GM10248 (cell line): ENCODE data around the gene PER1.

Source experiments
- CTCF ChIA-PET: fragments of 300-600 bp; sonication (Branson Sonifier 250); formaldehyde crosslinking; extraction: SDS; loops from one replicate; lab custom pipeline; 2021; ENCODE audit warnings: antibody characterized with exemption; lab: Yijun Ruan, JAX
- POLR2A ChIA-PET: fragments of 350-650 bp; sonication (Branson Sonifier 250); formaldehyde crosslinking; extraction: SDS; loops from one replicate; lab custom pipeline; 2020; ENCODE audit warnings: antibody characterized with exemption; lab: Yijun Ruan, JAX
- DNase-seq: peaks from one replicate; pipeline ENCODE4 v3.0.0; 2012; ENCODE audit errors: extremely low spot score
- TF ChIP-seq, protein P1 (sequence below): IDR thresholded peaks from 2 replicates; pipeline ENCODE4 v1.5.1; 2012; ENCODE audit warnings: mild to moderate bottlenecking, low read depth; ENCODE audit errors: extremely low read depth, missing control alignments, control extremely low read depth

Gene PER1, protein sequence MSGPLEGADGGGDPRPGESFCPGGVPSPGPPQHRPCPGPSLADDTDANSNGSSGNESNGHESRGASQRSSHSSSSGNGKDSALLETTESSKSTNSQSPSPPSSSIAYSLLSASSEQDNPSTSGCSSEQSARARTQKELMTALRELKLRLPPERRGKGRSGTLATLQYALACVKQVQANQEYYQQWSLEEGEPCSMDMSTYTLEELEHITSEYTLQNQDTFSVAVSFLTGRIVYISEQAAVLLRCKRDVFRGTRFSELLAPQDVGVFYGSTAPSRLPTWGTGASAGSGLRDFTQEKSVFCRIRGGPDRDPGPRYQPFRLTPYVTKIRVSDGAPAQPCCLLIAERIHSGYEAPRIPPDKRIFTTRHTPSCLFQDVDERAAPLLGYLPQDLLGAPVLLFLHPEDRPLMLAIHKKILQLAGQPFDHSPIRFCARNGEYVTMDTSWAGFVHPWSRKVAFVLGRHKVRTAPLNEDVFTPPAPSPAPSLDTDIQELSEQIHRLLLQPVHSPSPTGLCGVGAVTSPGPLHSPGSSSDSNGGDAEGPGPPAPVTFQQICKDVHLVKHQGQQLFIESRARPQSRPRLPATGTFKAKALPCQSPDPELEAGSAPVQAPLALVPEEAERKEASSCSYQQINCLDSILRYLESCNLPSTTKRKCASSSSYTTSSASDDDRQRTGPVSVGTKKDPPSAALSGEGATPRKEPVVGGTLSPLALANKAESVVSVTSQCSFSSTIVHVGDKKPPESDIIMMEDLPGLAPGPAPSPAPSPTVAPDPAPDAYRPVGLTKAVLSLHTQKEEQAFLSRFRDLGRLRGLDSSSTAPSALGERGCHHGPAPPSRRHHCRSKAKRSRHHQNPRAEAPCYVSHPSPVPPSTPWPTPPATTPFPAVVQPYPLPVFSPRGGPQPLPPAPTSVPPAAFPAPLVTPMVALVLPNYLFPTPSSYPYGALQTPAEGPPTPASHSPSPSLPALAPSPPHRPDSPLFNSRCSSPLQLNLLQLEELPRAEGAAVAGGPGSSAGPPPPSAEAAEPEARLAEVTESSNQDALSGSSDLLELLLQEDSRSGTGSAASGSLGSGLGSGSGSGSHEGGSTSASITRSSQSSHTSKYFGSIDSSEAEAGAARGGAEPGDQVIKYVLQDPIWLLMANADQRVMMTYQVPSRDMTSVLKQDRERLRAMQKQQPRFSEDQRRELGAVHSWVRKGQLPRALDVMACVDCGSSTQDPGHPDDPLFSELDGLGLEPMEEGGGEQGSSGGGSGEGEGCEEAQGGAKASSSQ (N-terminal part only)

DNA sequence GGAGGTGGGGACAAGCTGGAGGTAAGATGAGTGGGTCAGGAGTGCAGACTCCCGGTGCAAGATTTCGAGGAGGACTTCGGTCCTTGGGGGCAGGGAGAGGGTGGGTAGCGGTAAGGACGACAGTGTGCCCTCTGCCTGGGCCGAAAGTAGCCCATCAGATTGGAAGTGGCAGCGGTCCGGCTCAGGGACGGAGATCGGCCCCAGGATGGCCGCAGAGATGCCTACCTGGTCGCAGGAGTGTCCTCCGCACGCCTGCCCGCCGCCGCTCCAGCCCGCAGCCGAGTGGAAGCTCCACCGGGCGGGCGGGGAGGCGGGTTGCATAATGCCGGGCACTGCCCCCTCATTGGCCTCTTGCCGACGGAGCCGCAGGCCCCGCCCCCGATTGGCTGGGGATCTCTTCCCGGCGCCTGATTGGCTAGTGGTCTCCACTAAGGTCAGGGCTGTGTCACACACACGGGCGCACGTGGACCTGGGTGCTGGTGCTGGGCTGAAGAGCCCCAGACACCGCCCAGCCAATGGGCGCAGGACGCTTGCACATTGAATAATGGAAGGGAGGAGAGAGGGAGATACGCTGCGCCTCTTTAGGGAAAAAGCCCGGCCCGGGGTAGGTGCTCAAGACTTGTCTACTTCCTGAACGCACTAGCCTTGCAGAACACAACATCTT lies at the start of gene PER1:
Gene PER1, minus strand, starts transcription at position 293 of the 664 bp plus-strand sequence. CDS start 1,698 bp downstream, outside the sequence.
- peak; percentile 90 for DNase-seq
- CTCF ChIA-PET: interaction anchor here (5.4 kb wide), 1 partner anchor 12 kb away, joined by 67 read pairs; no protein-coding TSS in a partner anchor
- TF ChIP-seq, protein P1, sequence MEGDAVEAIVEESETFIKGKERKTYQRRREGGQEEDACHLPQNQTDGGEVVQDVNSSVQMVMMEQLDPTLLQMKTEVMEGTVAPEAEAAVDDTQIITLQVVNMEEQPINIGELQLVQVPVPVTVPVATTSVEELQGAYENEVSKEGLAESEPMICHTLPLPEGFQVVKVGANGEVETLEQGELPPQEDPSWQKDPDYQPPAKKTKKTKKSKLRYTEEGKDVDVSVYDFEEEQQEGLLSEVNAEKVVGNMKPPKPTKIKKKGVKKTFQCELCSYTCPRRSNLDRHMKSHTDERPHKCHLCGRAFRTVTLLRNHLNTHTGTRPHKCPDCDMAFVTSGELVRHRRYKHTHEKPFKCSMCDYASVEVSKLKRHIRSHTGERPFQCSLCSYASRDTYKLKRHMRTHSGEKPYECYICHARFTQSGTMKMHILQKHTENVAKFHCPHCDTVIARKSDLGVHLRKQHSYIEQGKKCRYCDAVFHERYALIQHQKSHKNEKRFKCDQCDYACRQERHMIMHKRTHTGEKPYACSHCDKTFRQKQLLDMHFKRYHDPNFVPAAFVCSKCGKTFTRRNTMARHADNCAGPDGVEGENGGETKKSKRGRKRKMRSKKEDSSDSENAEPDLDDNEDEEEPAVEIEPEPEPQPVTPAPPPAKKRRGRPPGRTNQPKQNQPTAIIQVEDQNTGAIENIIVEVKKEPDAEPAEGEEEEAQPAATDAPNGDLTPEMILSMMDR: no peak
- POLR2A ChIA-PET: interaction anchor here (0.7 to 2.6 kb wide), 5 partner anchors 9 to 69 kb away, joined by 3 to 26 read pairs (median 3); partner anchors contain the start of gene HES7

- CTCF ChIA-PET: interaction anchor here (0.6 to 2.7 kb wide), 8 partner anchors 7 to 119 kb away, joined by 3 to 13 read pairs (median 4); partner anchors contain the start of gene ALOXE3
- peak; percentile 71 for DNase-seq
- TF ChIP-seq, protein P1: no peak
- POLR2A ChIA-PET: interaction anchor here (0.8 to 1.7 kb wide), 5 partner anchors 17 to 97 kb away, joined by 3 to 9 read pairs (median 5); partner anchors contain the start of gene RANGRF
Observed at GRCh38 chr17:8192070-8192815, 40.0 kb upstream of the PER1 start.

- CTCF ChIA-PET: interaction anchor here (0.7 to 4.3 kb wide), 12 partner anchors 10 to 130 kb away, joined by 3 to 30 read pairs (median 3); partner anchors contain the start of gene HES7
- no peak for DNase-seq
- POLR2A ChIA-PET: interaction anchor here (0.5 to 6.1 kb wide), 12 partner anchors 7 to 58 kb away, joined by 3 to 89 read pairs (median 4); partner anchors contain the start of genes AURKB and CTC1
- TF ChIP-seq, protein P1: no peak
Observed at GRCh38 chr17:8190506-8190905, 38.3 kb upstream of the PER1 start.

- ChIA-PET POLR2A (interaction anchor here (0.5 to 6.1 kb wide), 12 partner anchors 8 to 58 kb away, joined by 3 to 89 read pairs (median 3); partner anchors contain the start of genes AURKB and CTC1), CTCF (interaction anchor here (0.7 to 4.3 kb wide), 13 partner anchors 10 to 129 kb away, joined by 3 to 30 read pairs (median 3); partner anchors contain the start of gene HES7)
- peak; percentile 91 for DNase-seq
- TF ChIP-seq, protein P1: peak; percentile 33
Observed at GRCh38 chr17:8189711-8190477, 37.7 kb upstream of the PER1 start, which contains the start of gene BORCS6. Gene BORCS6, minus strand, starts transcription at chr17:8190180. Its CDS starts 40 bp downstream, at chr17:8190140.
